ENCODE measurements around the gene PFN2. TPM values are rescaled to one million over a fixed set of nuclear protein-coding genes. Genes with fewer than 3 reads are reported as not detected.
"Not testable (repeated sequence)": the region's sequence is repeated elsewhere in the genome, so short reads cannot be mapped to it uniquely, and the experiment has no call there.

PFN2 gene
- total RNA-seq, 1 donor from 2014 or later: 98.0 TPM

GRCh38 chr3:149942409-149942808, 28.3 kb downstream of the PFN2 start:
- no peaks in the 10 kb centered on the region for H3K36me3 ChIP-seq (ENCODE audit: control insufficient read depth, insufficient read depth, low read length)
- no peak for DNase-seq (ENCODE audit: low read depth)
- H3K27me3 ChIP-seq (ENCODE audit: control insufficient read depth, insufficient read depth, low read length): no peaks in the 10 kb centered on the region
- no peak overlapping the region for H3K4me3 ChIP-seq (ENCODE audit: low read depth, low read length)
- no peak for TF ChIP-seq CTCF (IDR thresholded peaks at IDR 0.05; ENCODE audit: insufficient read depth, low read length, poor library complexity, severe bottlenecking)

GRCh38 chr3:149941946-149942345, 28.7 kb downstream of the PFN2 start:
- H3K4me3 ChIP-seq (ENCODE audit: low read depth, low read length): no peak overlapping the region
- H3K27me3 ChIP-seq (ENCODE audit: control insufficient read depth, insufficient read depth, low read length): no peaks in the 10 kb centered on the region
- no peaks in the 10 kb centered on the region for H3K36me3 ChIP-seq (ENCODE audit: control insufficient read depth, insufficient read depth, low read length)
- no peak for DNase-seq (ENCODE audit: low read depth)
- TF ChIP-seq CTCF (IDR thresholded peaks at IDR 0.05; ENCODE audit: insufficient read depth, low read length, poor library complexity, severe bottlenecking): no peak

- H3K36me3 ChIP-seq (ENCODE audit: control insufficient read depth, insufficient read depth, low read length): no peaks in the 10 kb centered on the region
- no peak for DNase-seq (ENCODE audit: low read depth)
- H3K27me3 ChIP-seq (ENCODE audit: control insufficient read depth, insufficient read depth, low read length): no peaks in the 10 kb centered on the region
- TF ChIP-seq CTCF (IDR thresholded peaks at IDR 0.05; ENCODE audit: insufficient read depth, low read length, poor library complexity, severe bottlenecking): no peak
- H3K4me3 ChIP-seq (ENCODE audit: low read depth, low read length): no peak overlapping the region
These were observed 29.5 kb downstream of the PFN2 start for GRCh38 chr3:149941186-149941585.

- not testable (repeated sequence) for DNase-seq (ENCODE audit: low read depth); H3K4me3 ChIP-seq (ENCODE audit: low read depth, low read length); H3K27me3 ChIP-seq (ENCODE audit: control insufficient read depth, insufficient read depth, low read length); H3K36me3 ChIP-seq (ENCODE audit: control insufficient read depth, insufficient read depth, low read length)
These were observed 32.2 kb downstream of the PFN2 start for GRCh38 chr3:149938392-149939055.

GRCh38 chr3:149936812-149937230, 33.9 kb downstream of the PFN2 start:
- TF ChIP-seq CTCF (IDR thresholded peaks at IDR 0.05; ENCODE audit: insufficient read depth, low read length, poor library complexity, severe bottlenecking): peak; percentile 81
- no peaks in the 10 kb centered on the region for H3K36me3 ChIP-seq (ENCODE audit: control insufficient read depth, insufficient read depth, low read length)
- no peak overlapping the region for H3K4me3 ChIP-seq (ENCODE audit: low read depth, low read length)
- H3K27me3 ChIP-seq (ENCODE audit: control insufficient read depth, insufficient read depth, low read length): no peaks in the 10 kb centered on the region
- DNase-seq (ENCODE audit: low read depth): peak; percentile 7

- Histone ChIP-seq H3K27me3 (ENCODE audit: control insufficient read depth, insufficient read depth, low read length) (no peaks in the 10 kb centered on the region), H3K4me3 (ENCODE audit: low read depth, low read length) (no peak overlapping the region), H3K36me3 (ENCODE audit: control insufficient read depth, insufficient read depth, low read length) (no peaks in the 10 kb centered on the region)
- TF ChIP-seq CTCF (IDR thresholded peaks at IDR 0.05; ENCODE audit: insufficient read depth, low read length, poor library complexity, severe bottlenecking): no peak
- no peak for DNase-seq (ENCODE audit: low read depth)
These were observed 36.2 kb downstream of the PFN2 start for GRCh38 chr3:149934524-149934923.
